ENCODE measurements around the gene ROCK2.

DNA sequence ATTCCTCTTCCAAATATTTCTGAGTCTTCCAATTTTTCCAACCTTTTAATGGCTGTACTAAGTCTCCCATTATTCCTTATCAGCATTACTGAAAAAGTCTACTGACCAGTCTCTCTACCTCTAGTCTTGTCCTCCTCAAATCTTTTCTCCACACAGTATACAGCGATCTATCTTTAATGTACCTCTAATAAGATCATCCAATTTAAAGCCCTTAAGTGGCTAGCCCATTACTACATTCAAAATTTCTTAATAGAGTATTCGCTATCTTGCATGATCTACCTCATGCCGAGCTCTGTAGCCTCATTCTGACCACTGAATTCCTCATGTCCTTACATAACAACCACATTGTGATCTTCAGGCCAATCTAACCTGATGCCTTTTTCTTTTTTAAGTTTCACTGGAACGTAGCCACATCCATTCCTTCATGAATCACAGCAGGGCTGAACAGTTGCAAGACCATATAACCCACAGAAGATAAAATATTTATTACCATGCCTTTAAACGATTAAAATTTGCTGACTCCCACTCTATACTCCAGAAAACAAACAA, 131.3 kb downstream of the ROCK2 start:
- no peak for TF ChIP-seq CTCF (IDR thresholded peaks at IDR 0.05)
- no peak for TF ChIP-seq POLR2A (IDR thresholded peaks at IDR 0.05)
